ENCODE data around the gene BBS10. TPM values are rescaled to one million over a fixed set of nuclear protein-coding genes. Genes with fewer than 3 reads are reported as not detected.

The BBS10 gene
- total and polyA plus RNA-seq, 2 of the 13 experiments (the other 11 are each of a cell fraction or from before 2014, with no cell fraction given), result 4.9 to 7.4 TPM

GRCh38 chr12:76348079-76348901 lies at the start of gene BBS10 (continued):
- TF ChIP-seq HNF4G (IDR thresholded peaks at IDR 0.05; ENCODE audit: borderline replicate concordance, low read depth, low read length) (no peak), HNF4G (CRISPR knock-in tag; IDR thresholded peaks at IDR 0.05; ENCODE audit: borderline replicate concordance, low read depth) (no peak), PITX1 (CRISPR knock-in tag; IDR thresholded peaks at IDR 0.05) (no peak), SUZ12 (IDR thresholded peaks at IDR 0.05; ENCODE audit: low read depth, low read length) (no peak), ZBTB37 (CRISPR knock-in tag; IDR thresholded peaks at IDR 0.05) (0 out of 2 replicates have a peak, but pooled peaks have one; percentile 30), GZF1 (CRISPR knock-in tag; IDR thresholded peaks at IDR 0.05) (no peak), PTBP1 (IDR thresholded peaks at IDR 0.05; ENCODE audit: low read depth, low read length, poor library complexity, severe bottlenecking) (peak; percentile 59), RAD21 (CRISPR knock-in tag; IDR thresholded peaks at IDR 0.05) (peak; percentile 18; the same call in 1 of the 2 replicates), HMGA1 (CRISPR knock-in tag; conservative IDR thresholded peaks at IDR 0.05) (no peak), ZNF367 (CRISPR knock-in tag; IDR thresholded peaks at IDR 0.05; ENCODE audit: borderline replicate concordance) (no peak; the same call in 1 of the 2 replicates), TRIM22 (IDR thresholded peaks at IDR 0.05) (no peak), ZNF552 (CRISPR knock-in tag; IDR thresholded peaks at IDR 0.05; ENCODE audit: borderline replicate concordance) (0 out of 2 replicates have a peak, but pooled peaks have one; percentile 18), RELA (CRISPR knock-in tag; IDR thresholded peaks at IDR 0.05) (no peak), SYNCRIP (IDR thresholded peaks at IDR 0.05; ENCODE audit: insufficient read depth, low read depth, low read length) (no peak), ZNF570 (CRISPR knock-in tag; IDR thresholded peaks at IDR 0.05; ENCODE audit: borderline replicate concordance) (no peak), FOXA1 (IDR thresholded peaks at IDR 0.05) (no peak), FOXA1 (CRISPR knock-in tag; IDR thresholded peaks at IDR 0.05) (peak; percentile 53; the same call in 1 of the 2 replicates), ATF7 (IDR thresholded peaks at IDR 0.05) (no peak), ATF7 (CRISPR knock-in tag; IDR thresholded peaks at IDR 0.05) (no peak), KLF16 (CRISPR knock-in tag; IDR thresholded peaks at IDR 0.05) (peak in 1 of 2 experiments; percentile 80; a peak in 2 of 4 replicates), ZNF678 (CRISPR knock-in tag; IDR thresholded peaks at IDR 0.05) (no peak), ZNF616 (CRISPR knock-in tag; IDR thresholded peaks at IDR 0.05; ENCODE audit: low read depth) (no peak), ZNF382 (CRISPR knock-in tag; IDR thresholded peaks at IDR 0.05; ENCODE audit: borderline replicate concordance) (no peak), GATAD1 (CRISPR knock-in tag; IDR thresholded peaks at IDR 0.05) (peak; percentile 93), ZBTB43 (CRISPR knock-in tag; conservative IDR thresholded peaks at IDR 0.05) (peak; percentile 71; the same call in 1 of the 2 replicates), ZNF773 (CRISPR knock-in tag; IDR thresholded peaks at IDR 0.05; ENCODE audit: borderline replicate concordance) (no peak), MIXL1 (CRISPR knock-in tag; IDR thresholded peaks at IDR 0.05) (peak; percentile 12; the same call in 1 of the 2 replicates)

Data from HepG2 (cell line).